GM18868 (cell line): Measurements from ENCODE around the gene P4HA1.
A peak's percentile ranks its signal among the peaks of the same experiment; 100 is the strongest.
"Not testable (repeated sequence)": the region's sequence is repeated elsewhere in the genome, so short reads cannot be mapped to it uniquely, and the experiment has no call there.

Experiments
- ATAC-seq: cut with Tn5 transposase; IDR thresholded peaks from one replicate; pipeline ENCODE4 v1.9.1; 2021; ENCODE audit warnings: mild to moderate bottlenecking, moderate library complexity; ENCODE audit not compliant: unreplicated experiment

Gene P4HA1

DNA sequence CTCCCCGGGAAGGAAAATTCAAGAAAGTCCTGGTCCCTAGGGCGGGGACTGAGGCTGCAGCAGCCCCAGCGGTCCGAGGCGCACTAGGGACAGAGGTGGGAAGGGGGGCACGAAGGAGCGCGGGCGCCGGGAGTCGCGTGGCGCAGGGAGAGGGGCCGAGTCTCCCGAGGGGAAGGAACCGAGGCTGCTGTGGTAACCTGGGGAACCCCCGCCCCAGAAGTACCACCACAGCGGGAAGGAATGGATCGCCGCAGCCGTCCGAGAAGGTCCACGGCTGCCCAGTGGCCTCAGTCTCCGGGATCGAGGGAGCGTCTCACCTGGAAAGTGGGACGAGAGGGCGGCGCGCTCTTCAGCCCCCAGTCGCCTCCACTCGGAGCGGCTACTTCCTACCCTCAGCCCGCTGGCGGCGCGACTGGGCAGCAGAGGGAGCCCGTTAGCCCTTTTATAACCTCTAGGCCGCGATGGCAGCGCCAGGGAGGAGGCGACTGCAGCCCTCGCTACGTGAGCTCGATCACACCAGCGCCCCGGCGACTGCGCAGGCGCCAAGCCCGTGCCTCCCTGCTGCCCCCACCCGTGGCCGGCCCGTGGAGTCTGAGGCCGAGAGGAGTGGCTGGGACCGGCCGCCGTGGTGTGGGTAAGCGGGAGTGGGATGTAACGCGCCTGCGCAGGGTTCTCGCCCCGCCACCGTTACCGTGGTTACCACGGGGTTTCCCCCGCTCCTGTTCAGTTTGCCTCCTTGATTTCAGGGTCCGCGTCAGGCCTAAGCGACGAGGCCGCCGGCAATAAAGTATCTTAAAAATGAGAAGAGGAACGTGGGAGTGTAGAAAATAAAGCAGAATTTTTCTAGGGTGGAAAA lies at the start of gene P4HA1:
Gene P4HA1 (minus strand): TSS at position 418 of the 856 bp plus-strand sequence. CDS start 21,983 bp downstream, outside the sequence.
- ATAC-seq, result peak; percentile 84

DNA sequence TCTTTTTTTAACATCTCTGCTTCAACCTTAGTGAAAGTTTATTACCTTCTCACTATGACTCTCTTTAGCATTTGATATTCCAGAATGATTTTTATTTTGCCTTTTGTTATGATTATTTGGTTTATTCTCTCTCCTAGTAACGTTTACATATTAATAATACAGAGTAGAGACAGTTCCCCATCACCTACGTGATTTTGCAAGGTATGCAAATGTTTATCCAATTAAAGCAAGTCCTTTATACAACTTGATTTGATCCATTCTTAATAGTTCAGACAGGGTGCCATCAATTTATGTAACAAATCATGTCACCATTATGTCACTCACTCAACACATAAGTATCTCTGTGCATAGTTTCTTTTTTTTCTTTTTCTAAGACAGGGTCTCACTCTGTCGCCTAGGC lies 44.9 kb upstream of the P4HA1 start:
- ATAC-seq, result no peak

- no peak for ATAC-seq
Measured at GRCh38 chr10:73139251-73139650, 42.6 kb upstream of the P4HA1 start.

GRCh38 chr10:73136627-73137026 lies 40.0 kb upstream of the P4HA1 start:
- ATAC-seq, result no peak

DNA sequence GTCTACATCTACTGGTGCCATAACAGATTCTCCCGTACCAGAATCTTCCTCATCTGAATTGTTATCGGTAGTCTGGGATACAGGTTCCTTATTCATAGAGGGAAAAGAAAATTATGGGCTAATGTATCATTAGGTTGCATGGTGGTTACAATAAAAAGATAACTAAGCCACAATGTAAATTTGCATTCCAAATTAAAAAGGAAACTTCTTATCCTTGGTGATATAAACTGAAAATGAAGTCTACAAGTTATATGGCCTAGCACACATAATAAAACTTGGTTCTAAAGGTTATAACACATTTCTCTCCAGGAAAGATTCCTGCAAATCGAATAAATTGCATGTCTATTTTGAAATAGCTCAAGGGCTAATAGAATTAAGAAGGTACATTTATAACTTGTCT lies 38.1 kb upstream of the P4HA1 start:
- no peak for ATAC-seq

GRCh38 chr10:73131913-73132686 lies 35.4 kb upstream of the P4HA1 start:
- no peak for ATAC-seq

DNA sequence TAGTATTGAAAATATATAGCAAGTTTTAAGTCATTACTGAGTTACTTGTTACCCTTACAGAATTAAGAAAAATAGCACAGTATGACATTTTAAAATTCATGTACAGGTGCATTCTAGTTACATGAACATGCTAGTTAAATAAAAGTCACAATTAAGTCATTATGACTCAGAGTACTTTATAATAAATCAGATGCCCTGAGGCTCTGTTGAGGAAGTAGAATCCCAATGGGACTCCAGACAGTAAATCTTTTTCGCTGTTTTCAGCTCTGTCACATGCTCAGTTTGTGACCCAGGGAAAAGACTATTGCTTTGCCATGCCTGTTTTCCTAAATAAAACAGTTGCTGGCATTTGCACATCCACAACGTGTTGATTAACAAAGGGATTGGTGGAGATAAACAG lies 34.6 kb upstream of the P4HA1 start:
- no peak for ATAC-seq

DNA sequence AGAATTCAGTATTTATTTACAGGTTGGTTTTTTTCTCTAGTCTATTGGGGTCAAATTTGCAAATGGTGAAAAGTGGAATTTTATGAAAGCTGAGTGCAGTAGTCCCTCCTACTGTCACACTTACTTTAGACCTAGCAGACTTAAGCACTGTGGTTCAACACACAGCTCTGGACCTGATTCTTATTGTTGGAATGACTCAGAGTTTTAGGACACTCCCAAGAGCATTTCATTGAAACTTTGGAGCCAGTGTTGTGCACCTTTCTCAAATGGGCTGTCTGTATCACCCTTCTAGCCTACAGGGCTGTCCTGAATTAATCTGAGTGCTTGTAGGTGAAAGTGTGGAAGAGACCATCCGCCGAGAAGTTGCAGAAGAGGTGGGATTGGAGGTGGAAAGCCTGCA lies 29.7 kb upstream of the P4HA1 start:
- ATAC-seq, result no peak

DNA sequence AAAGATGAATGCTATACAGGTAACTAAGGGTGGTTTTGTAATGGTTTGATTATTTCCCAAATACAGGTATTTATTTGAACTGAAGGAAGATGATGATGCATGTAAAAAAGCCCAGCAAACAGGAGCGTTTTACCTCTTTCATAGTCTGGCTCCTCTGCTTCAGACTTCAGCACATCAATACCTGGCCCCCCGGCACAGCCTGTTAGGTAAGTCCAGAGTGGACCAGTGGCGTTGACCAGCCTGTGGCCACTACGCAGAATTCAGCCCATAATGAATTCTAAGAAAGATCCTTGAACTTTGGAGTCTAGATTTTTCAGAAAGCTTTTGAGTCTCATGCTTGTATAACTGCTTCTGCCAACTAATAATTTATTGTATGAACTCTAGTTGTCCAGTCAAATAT lies 23.3 kb upstream of the P4HA1 start:
- no peak for ATAC-seq

GRCh38 chr10:73119457-73119856 lies 22.8 kb upstream of the P4HA1 start:
- no peak for ATAC-seq

- peak; percentile 85 for ATAC-seq
Measured at GRCh38 chr10:73117976-73118743, 21.5 kb upstream of the P4HA1 start.

DNA sequence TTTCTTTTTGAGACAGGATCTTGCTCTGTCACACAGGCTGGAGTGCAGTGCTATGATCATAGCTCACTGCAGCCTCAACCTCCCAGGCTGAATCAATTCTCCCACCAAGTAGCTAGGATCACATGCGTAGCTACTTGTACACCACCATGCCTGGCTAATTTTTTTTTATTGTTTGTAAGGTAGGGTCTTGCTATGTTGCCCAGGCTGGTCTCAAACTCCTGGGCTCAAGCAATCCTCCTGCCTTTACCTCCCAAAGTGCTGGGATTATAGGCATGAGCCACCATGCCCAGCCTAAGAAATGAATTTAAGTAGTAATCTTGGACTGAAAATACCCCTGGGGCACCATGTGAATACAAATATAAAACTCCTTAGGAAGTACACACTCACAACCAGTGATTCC lies 19.4 kb upstream of the P4HA1 start:
- ATAC-seq, result no peak

GRCh38 chr10:73113551-73113950 lies 16.9 kb upstream of the P4HA1 start:
- no peak for ATAC-seq

- ATAC-seq, result not testable (repeated sequence)
Measured at GRCh38 chr10:73112032-73112431, 15.4 kb upstream of the P4HA1 start.

DNA sequence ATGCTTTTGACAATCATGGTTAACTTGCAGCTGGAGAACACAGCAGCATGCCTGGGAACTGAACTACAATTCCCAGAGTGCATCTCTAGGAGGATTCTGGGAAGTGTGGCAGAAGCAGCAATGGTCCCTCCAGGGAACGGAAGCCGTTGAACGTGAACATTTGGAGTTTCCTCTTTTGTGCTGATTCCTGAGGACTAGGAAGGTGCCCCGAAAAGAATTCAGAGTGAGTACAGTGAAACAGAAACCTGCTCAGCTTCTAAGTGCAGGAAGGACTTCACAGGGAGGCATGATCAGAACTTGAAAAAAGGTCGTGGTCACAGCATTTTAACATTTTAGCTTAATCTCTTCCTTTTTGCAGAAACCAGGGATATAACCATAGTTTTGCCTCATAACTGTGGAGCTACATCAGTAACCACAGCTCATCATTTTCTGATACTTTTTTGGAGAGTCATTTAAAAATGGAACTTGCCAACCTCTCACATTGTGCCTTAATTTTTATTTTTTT lies 13.7 kb upstream of the P4HA1 start, which contains the start of gene NUDT13:
Gene NUDT13 (plus strand): TSS at position 111 of the 505 bp plus-strand sequence. CDS start 3,911 bp downstream, outside the sequence.
- ATAC-seq, result no peak

DNA sequence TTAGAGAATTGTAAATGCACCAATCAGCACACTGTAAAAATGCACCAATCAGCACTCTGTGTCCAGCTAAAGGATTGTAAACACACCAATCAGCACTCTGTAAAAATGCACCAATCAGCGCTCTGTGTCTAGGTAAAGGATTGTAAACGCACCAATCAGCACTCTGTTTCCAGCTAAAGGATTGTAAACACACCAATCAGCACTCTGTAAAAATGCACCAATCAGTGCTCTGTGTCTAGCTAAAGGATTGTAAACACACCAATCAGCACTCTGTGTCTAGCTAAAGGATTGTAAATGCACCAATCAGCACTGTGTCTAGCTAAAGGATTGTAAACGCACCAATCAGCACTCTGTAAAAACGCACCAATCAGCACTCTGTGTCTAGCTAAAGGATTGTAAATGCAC lies 12.6 kb upstream of the P4HA1 start:
- ATAC-seq, result not testable (repeated sequence)

GRCh38 chr10:73106301-73106700 lies 9.6 kb upstream of the P4HA1 start:
- no peak for ATAC-seq

DNA sequence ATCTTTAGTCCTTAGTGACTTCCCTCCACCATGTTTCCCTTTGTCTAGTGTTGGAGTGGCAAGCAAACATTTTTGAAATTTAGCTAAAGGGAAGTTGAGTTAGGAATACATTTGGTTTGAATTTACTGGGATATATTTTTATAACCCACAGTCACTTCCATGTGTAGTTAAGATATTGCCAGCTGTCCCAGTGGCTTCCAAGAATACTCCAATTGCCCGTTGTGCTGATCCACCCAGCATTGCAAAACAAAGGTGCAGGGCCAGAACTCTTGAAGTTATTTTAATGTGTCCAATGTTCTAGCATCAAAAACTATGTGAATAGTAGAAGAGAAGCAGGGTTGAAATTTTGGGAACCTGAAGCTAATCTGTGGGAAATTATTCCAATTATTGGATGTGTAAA lies 2.5 kb upstream of the P4HA1 start:
- no peak for ATAC-seq

GRCh38 chr10:73097305-73097670 lies 622 bp upstream of the P4HA1 start:
- no peak for ATAC-seq

DNA sequence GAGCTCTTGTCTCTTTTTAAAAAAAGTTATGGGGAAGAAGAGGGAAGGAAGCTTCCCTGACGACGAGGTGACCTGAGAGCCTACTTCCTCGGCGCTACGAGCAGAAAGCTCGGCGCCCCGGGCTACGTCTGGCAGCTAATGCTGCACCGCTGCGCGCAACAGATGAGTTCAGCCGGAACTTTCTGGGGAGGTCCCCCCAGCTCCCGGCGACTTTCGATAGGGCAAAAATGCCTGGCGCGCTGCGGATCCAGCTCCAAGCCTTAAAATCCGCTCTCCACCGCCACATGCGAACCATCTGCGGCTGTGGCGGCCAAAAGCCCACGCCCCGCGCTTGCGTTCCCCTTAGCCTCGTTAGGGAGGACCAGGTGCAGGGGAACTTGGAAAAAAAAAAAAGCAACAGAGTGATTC lies 621 bp downstream of the P4HA1 start:
- ATAC-seq, result no peak

DNA sequence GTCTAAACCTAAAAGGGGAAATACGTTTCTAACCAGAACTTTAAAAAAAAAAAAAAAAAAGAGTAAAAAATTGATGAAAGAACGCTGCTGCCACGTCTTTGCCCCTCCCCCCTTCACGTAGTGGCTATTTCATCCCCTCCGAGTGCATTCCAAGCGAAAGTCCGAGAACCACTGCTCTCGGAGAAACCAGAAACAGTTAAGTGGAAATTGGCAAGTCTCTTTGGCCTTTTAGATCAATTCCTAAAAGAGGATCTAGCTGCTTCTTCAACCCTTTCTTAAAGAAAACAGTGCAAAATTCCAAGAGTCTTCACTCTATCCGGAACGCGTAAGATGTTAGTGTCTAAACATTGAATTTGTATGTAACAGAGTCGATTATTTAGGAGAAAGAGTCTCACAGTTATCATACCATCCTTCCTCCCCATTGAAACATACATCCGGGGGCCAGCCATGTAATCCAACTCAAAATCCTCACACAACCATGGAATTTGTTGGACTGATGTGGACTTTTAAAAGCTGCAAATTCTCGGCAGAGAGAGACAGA lies 1.1 kb downstream of the P4HA1 start:
- ATAC-seq, result no peak
